Stimulated activated naive CD4-positive, alpha-beta T cell (primary cell): ENCODE data around the gene DIAPH3.
"Not testable (repeated sequence)": the region's sequence is repeated elsewhere in the genome, so short reads cannot be mapped to it uniquely, and the experiment has no call there.

Source experiments
- DNase-seq, 6 experiments: peaks; one replicate each; lab custom pipeline; 2025; lab: John Stamatoyannopoulos, UW

The DIAPH3 gene

GRCh38 chr13:60099631-60100420, 63.9 kb downstream of the DIAPH3 start:
- DNase-seq: no peak

GRCh38 chr13:60095300-60095699, 68.4 kb downstream of the DIAPH3 start:
- no peak for DNase-seq

- DNase-seq: no peak
Measured at GRCh38 chr13:60094385-60095088, 69.2 kb downstream of the DIAPH3 start.

- no peak for DNase-seq
Measured at GRCh38 chr13:60093425-60094019, 70.2 kb downstream of the DIAPH3 start.

GRCh38 chr13:60091573-60091972, 72.2 kb downstream of the DIAPH3 start:
- DNase-seq: no peak

- DNase-seq: no peak
Measured at GRCh38 chr13:60090574-60090973, 73.2 kb downstream of the DIAPH3 start.

- DNase-seq: not testable (repeated sequence)
Measured at GRCh38 chr13:60083780-60084179, 79.9 kb downstream of the DIAPH3 start.

- no peak for DNase-seq
Measured at GRCh38 chr13:60080850-60081249, 82.9 kb downstream of the DIAPH3 start.

GRCh38 chr13:60078226-60078625, 85.5 kb downstream of the DIAPH3 start:
- DNase-seq: no peak

GRCh38 chr13:60075850-60076249, 87.9 kb downstream of the DIAPH3 start:
- no peak for DNase-seq

- no peak for DNase-seq
Measured at GRCh38 chr13:60074397-60074796, 89.3 kb downstream of the DIAPH3 start.

- DNase-seq: no peak
Measured at GRCh38 chr13:60066226-60066625, 97.5 kb downstream of the DIAPH3 start.

- no peak for DNase-seq
Measured at GRCh38 chr13:60062502-60062901, 101.2 kb downstream of the DIAPH3 start.

GRCh38 chr13:60061737-60062136, 102.0 kb downstream of the DIAPH3 start:
- no peak for DNase-seq

- DNase-seq: no peak
Measured at GRCh38 chr13:60051754-60052285, 111.9 kb downstream of the DIAPH3 start.

- not testable (repeated sequence) for DNase-seq
Measured at GRCh38 chr13:60048353-60048752, 115.4 kb downstream of the DIAPH3 start.

GRCh38 chr13:60047918-60048317, 115.8 kb downstream of the DIAPH3 start:
- no peak for DNase-seq

GRCh38 chr13:60044321-60044720, 119.4 kb downstream of the DIAPH3 start:
- no peak for DNase-seq

GRCh38 chr13:60043262-60043661, 120.5 kb downstream of the DIAPH3 start:
- DNase-seq: no peak

- DNase-seq: not testable (repeated sequence)
Measured at GRCh38 chr13:60040668-60041067, 123.1 kb downstream of the DIAPH3 start.

GRCh38 chr13:60035874-60036273, 127.9 kb downstream of the DIAPH3 start:
- DNase-seq: no peak

GRCh38 chr13:60032851-60033250, 130.9 kb downstream of the DIAPH3 start:
- no peak for DNase-seq

GRCh38 chr13:60028021-60028420, 135.7 kb downstream of the DIAPH3 start:
- no peak for DNase-seq
